Vagina (tissue), 2 donors: ENCODE data around the gene EME2. TPM values are rescaled to one million over a fixed set of nuclear protein-coding genes. Genes with fewer than 3 reads are reported as not detected.

ENCODE experiments used
- DNase-seq, 2 donors: peaks; one replicate each; pipeline ENCODE4 v3.0.0-alpha.2; 2017; ENCODE audit errors: extremely low spot score in 2 of 2
- H3K27ac ChIP-seq: fragments of 200-600 bp; sonication (generic); one replicate; pipeline ENCODE4 v1.5.1; 2019
- H3K27me3 ChIP-seq: fragments of 200-600 bp; sonication (generic); one replicate; pipeline ENCODE4 v1.5.1; 2019
- H3K36me3 ChIP-seq, 2 donors: fragments of 200-600 bp; sonication (generic); one replicate each; pipeline ENCODE4 v1.5.1; 2017 to 2019
- H3K4me1 ChIP-seq: fragments of 200-600 bp; sonication (generic); one replicate; pipeline ENCODE4 v1.5.1; 2019
- H3K4me3 ChIP-seq, 2 donors: fragments of 200-600 bp; sonication (generic); 1 replicate in 1 of 2; 2 replicates in 1 of 2; pipeline ENCODE4 v1.5.1; 2016 to 2019
- H3K9me3 ChIP-seq: fragments of 200-600 bp; sonication (generic); one replicate; pipeline ENCODE4 v1.5.1; 2019
- POLR2A ChIP-seq, 2 donors: fragments of 450-650 bp; IDR thresholded peaks; one replicate each; pipeline ENCODE4 v1.6.1; 2017; ENCODE audit warnings: antibody characterized with exemption in 2 of 2, mild to moderate bottlenecking in 2 of 2, moderate library complexity in 2 of 2
- POLR2AphosphoS5 ChIP-seq, 2 donors: sonication (generic); formaldehyde crosslinking; IDR thresholded peaks; one replicate each; pipeline ENCODE4 v1.9.0; 2017; ENCODE audit warnings: antibody characterized with exemption in 2 of 2, mild to moderate bottlenecking in 2 of 2, low read depth in 1 of 2; ENCODE audit not compliant: insufficient read depth in 1 of 2
- intact Hi-C: fragments of 100-400 bp; cut with DNase I; formaldehyde crosslinking; loops from one replicate; pipeline ENCODE4 v1.15.1; 2023
- total RNA-seq: library from RNA; depleted of rRNA; stranded (reverse); fragments of >200 nt; gene quantifications from one replicate; pipeline ENCODE4 v1.2.3, GENCODE V29; 2016
- TF ChIP-seq, protein P1 (sequence below), 3 experiments: fragments of 450-650 bp in 2 of 3; fragments of 200-600 bp in 1 of 3; sonication (generic) in 1 of 3; IDR thresholded peaks; one replicate each; pipeline ENCODE4 v1.5.1; 2017 to 2019; ENCODE audit warnings: antibody characterized with exemption in 3 of 3, mild to moderate bottlenecking in 2 of 3, moderate library complexity in 2 of 3

Gene EME2
- total RNA-seq, 1 donor from 2014 or later: 13.5 TPM

DNA sequence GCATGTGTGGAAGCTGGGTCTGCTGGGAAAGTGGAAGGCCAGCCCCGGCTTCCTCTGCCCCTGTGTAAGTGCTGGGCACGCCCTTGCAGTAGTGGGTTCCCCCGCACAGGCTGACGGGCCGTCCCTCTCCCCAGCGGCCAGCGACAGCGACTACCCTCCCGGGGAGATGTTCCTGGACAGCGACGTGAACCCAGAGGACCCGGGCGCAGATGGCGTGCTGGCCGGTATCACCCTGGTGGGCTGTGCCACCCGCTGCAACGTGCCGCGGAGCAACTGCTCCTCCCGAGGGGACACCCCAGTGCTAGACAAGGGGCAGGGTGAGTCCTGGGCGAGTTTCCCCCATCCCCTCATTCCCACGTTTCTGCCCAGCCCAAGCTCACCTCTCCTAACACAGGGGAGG is 6.8 kb upstream of the EME2 start:
- DNase-seq: no peak
- Histone ChIP-seq H3K27me3 (no peaks in the 10 kb centered on the region), H3K27ac (no peak overlapping the region), H3K4me1 (peaks cover 12% of the 10 kb centered on the region), H3K36me3 (peaks cover 0 to 64% of the 10 kb centered on the region in 2 donors), H3K4me3 (no peak overlapping the region), H3K9me3 (no peaks in the 10 kb centered on the region)
- intact Hi-C loops: no loop called here
- TF ChIP-seq, protein P1, sequence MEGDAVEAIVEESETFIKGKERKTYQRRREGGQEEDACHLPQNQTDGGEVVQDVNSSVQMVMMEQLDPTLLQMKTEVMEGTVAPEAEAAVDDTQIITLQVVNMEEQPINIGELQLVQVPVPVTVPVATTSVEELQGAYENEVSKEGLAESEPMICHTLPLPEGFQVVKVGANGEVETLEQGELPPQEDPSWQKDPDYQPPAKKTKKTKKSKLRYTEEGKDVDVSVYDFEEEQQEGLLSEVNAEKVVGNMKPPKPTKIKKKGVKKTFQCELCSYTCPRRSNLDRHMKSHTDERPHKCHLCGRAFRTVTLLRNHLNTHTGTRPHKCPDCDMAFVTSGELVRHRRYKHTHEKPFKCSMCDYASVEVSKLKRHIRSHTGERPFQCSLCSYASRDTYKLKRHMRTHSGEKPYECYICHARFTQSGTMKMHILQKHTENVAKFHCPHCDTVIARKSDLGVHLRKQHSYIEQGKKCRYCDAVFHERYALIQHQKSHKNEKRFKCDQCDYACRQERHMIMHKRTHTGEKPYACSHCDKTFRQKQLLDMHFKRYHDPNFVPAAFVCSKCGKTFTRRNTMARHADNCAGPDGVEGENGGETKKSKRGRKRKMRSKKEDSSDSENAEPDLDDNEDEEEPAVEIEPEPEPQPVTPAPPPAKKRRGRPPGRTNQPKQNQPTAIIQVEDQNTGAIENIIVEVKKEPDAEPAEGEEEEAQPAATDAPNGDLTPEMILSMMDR (IDR thresholded peaks at IDR 0.05): no peak
- TF ChIP-seq POLR2A (IDR thresholded peaks at IDR 0.05) (no peak), POLR2AphosphoS5 (IDR thresholded peaks at IDR 0.05; ENCODE audit: insufficient read depth in 1 of 2, low read depth in 1 of 2) (no peak)

DNA sequence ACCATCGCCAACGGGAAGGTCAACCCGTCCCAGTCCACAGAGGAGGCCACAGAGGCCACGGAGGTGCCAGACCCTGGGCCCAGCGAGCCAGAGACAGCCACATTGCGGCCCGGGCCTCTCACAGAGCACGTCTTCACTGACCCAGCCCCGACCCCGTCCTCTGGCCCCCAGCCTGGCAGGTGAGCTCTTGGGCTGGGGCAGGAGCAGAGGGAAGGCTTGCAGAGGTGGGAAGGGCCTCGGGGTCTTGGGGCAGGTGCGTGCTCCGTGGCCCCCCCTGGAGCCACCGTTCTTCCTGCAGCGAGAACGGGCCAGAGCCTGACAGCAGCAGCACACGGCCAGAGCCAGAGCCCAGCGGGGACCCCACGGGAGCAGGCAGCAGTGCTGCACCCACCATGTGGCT is 6.4 kb upstream of the EME2 start:
- H3K9me3 ChIP-seq: no peaks in the 10 kb centered on the region
- DNase-seq: no peak
- H3K27ac ChIP-seq: no peak overlapping the region
- intact Hi-C loops: no loop called here
- H3K27me3 ChIP-seq: no peaks in the 10 kb centered on the region
- no peak overlapping the region for H3K4me3 ChIP-seq
- peaks cover 13% of the 10 kb centered on the region for H3K4me1 ChIP-seq
- TF ChIP-seq POLR2AphosphoS5 (IDR thresholded peaks at IDR 0.05; ENCODE audit: insufficient read depth in 1 of 2, low read depth in 1 of 2) (no peak), POLR2A (IDR thresholded peaks at IDR 0.05) (no peak)
- TF ChIP-seq, protein P1 (IDR thresholded peaks at IDR 0.05): no peak
- H3K36me3 ChIP-seq: peaks cover 0 to 61% of the 10 kb centered on the region in 2 donors

DNA sequence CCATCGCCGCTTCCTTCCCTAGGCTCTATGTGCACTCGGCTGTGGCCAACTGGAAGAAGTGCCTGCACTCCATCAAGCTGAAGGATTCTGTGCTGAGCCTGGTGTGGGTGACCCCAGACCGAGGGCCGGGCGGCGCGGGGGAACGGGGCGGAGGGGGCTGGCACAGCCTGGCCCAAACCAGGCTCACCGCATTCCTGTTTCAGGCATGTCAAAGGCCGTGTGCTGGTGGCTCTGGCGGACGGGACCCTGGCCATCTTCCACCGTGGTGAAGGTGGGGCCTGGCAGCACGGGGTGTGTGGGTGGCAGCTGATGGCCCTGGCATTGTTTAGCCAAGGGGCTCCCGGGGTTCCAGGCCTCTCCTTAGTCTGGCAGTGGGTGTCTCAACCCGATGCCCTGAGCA is 5.9 kb upstream of the EME2 start:
- intact Hi-C loops: no loop called here
- Histone ChIP-seq H3K36me3 (peaks cover 0 to 61% of the 10 kb centered on the region in 2 donors), H3K4me1 (peaks cover 16% of the 10 kb centered on the region), H3K27ac (no peak overlapping the region), H3K27me3 (no peaks in the 10 kb centered on the region), H3K4me3 (no peak overlapping the region), H3K9me3 (no peaks in the 10 kb centered on the region)
- no peak for DNase-seq
- TF ChIP-seq, protein P1 (IDR thresholded peaks at IDR 0.05): no peak
- TF ChIP-seq POLR2A (IDR thresholded peaks at IDR 0.05) (no peak), POLR2AphosphoS5 (IDR thresholded peaks at IDR 0.05; ENCODE audit: insufficient read depth in 1 of 2, low read depth in 1 of 2) (no peak)

DNA sequence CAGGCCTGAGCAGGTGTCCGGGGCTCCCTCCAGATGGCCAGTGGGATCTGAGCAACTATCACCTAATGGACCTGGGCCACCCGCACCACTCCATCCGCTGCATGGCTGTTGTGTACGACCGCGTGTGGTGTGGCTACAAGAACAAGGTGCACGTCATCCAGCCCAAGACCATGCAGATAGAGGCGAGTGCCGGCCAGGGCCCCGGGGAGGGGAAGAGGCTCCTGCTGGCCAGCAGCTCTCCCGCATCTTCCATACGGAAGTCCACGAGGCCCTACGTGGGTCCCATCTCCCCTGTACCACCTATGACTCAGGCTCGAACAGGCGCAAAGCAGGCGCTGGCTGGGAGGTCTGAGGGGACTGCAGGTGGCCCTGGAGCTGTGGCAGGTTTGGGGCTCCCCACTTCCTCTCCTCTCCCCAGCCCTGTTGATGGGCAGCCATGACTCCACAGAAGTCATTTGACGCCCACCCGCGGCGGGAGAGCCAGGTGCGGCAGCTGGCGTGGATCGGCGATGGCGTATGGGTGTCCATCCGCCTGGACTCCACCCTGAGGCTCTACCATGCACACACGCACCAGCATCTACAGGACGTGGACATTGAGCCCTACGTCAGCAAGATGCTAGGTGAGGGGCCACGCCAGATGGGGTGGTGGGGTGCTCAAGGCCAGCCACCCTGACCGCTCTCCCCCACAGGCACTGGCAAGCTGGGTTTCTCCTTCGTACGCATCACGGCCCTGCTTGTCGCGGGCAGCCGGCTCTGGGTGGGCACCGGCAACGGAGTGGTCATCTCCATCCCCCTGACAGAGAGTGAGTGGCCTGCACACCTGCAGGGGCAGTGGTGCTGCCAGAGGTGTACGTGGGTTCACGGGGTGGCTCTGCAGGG is 5.3 kb upstream of the EME2 start:
- Histone ChIP-seq H3K9me3 (no peaks in the 10 kb centered on the region), H3K4me1 (peaks cover 23% of the 10 kb centered on the region), H3K4me3 (no peak overlapping the region), H3K27ac (no peak overlapping the region), H3K27me3 (no peaks in the 10 kb centered on the region), H3K36me3 (peaks cover 0 to 59% of the 10 kb centered on the region in 2 donors)
- DNase-seq: no peak
- intact Hi-C loops: no loop called here
- TF ChIP-seq POLR2AphosphoS5 (IDR thresholded peaks at IDR 0.05; ENCODE audit: insufficient read depth in 1 of 2, low read depth in 1 of 2): no peak
- no peak for TF ChIP-seq POLR2A (IDR thresholded peaks at IDR 0.05)
- TF ChIP-seq, protein P1 (IDR thresholded peaks at IDR 0.05): no peak
